GM13976 (cell line): ENCODE data around the gene MICAL2.

Experiments
- DNase-seq: peaks from one replicate; pipeline ENCODE4 v3.0.0; 2012; ENCODE audit warnings: low spot score
- CTCF ChIP-seq: IDR thresholded peaks from 2 replicates; pipeline ENCODE4 v1.5.1; 2012; ENCODE audit warnings: borderline replicate concordance, mild to moderate bottlenecking; ENCODE audit not compliant: insufficient read depth; ENCODE audit errors: extremely low read depth, missing control alignments, control extremely low read depth
- in situ Hi-C: fragments of 300-500 bp; cut with MboI; formaldehyde crosslinking; loops from one replicate; pipeline ENCODE4 v1.12.0; 2022; ENCODE audit warnings: low sequenced_read_pairs, mixed read lengths, inconsistent platforms; ENCODE audit not compliant: unreplicated experiment

Gene MICAL2

DNA sequence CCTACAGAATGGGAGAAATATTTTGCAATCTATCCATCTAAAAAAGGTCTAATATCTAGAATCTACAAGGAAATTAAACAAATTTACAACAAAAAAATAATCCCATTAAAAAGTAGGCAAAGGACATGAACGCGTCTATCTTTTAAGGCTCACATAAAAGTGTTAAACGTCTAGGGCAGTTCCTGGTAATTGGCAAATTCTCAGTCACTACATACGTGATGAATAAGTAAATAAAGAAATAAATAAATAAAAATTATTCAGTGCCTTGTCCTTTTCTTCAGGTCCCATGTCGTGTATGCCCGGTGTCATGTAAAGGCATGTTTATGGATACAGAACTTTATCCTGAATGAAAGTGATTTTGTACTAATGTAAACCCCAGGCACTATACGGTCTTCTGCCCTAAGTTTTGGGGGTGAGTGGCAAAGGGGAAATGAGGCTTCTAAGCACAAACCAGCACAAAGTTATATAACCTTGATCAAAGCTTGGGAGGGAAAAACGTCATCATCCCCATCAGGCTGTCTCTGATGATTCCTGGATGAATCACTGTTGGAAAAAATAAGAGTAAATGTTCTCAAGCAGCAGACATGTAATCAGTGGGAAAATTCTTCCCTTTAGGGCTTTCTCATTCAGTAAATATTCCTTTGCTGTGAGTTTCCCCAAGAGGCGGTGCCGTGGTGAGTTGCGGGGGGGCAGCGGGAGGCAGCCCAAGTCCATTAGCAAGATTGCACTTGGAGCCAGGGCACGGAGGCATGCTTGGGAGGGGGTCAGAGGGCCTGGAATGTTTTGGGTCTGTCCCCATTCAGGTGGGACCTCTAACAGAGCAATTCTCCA is 30.4 kb upstream of the MICAL2 start:
- in situ Hi-C loops, result no loop called here
- no peak for TF ChIP-seq CTCF
- no peak for DNase-seq

- in situ Hi-C loops, result no loop called here
- TF ChIP-seq CTCF, result no peak
- DNase-seq, result no peak
Observed at GRCh38 chr11:12083380-12083779, 27.0 kb upstream of the MICAL2 start.

DNA sequence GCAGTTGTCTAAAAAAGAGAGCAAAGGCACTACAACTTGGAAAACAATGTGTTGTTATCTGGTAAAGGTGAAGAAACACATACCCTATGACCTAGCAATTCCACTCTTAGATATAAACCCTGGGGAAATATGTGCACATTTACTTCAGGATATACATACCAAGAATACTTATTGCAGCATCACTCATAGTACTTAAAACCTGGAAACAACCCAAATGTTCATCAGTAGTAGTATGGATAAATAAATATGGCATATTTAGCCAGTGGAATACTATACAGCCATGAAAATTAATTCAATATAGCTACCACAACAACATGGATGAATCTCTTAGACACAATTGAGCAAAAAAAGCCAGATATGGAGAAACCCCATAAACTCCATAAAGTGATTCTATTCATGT is 26.1 kb upstream of the MICAL2 start:
- TF ChIP-seq CTCF, result no peak
- in situ Hi-C loops, result no loop called here
- DNase-seq, result no peak

DNA sequence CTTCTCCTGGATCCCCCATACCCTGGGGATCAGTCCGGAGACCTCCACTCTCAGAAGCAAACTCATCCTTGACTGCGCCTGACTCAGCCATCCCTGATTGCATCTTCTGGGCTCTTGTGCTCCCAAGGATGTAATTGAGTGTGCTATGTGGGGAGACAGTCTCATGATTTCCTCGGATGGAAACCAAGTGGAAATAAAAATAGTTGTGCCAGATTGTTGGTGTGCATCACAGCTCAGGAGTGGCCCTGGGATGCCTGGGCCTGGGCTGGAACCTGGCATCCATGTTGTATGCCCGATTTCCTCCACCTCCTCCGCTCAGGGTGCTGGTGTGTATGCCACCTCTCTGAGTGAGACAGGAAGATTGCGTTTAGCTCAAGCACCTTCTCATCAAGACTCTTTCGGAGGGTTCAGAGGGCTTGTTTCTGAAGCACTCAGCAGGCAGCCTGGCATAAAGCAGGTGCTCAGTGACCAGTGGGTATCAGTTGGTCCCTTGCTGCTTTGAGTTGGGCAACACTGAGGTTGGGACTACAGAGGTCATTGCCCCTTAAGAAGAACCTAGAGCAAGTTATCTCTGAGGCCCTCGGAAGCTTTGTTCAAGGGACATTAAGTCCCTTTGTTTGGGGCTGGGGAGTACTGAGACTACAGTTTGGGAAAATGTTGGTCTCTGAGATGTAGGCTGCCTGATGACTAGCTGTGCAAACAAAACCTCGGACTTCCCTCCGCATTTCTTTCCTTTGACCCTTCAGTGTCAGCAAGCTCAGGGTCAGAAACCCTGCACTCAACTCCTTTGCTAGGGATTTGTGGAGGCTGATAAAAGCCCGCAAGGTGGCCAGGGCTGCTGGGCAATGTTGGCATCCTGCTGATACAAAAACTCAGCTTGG is 24.8 kb upstream of the MICAL2 start:
- in situ Hi-C loops, result no loop called here
- DNase-seq, result no peak
- TF ChIP-seq CTCF, result no peak

DNA sequence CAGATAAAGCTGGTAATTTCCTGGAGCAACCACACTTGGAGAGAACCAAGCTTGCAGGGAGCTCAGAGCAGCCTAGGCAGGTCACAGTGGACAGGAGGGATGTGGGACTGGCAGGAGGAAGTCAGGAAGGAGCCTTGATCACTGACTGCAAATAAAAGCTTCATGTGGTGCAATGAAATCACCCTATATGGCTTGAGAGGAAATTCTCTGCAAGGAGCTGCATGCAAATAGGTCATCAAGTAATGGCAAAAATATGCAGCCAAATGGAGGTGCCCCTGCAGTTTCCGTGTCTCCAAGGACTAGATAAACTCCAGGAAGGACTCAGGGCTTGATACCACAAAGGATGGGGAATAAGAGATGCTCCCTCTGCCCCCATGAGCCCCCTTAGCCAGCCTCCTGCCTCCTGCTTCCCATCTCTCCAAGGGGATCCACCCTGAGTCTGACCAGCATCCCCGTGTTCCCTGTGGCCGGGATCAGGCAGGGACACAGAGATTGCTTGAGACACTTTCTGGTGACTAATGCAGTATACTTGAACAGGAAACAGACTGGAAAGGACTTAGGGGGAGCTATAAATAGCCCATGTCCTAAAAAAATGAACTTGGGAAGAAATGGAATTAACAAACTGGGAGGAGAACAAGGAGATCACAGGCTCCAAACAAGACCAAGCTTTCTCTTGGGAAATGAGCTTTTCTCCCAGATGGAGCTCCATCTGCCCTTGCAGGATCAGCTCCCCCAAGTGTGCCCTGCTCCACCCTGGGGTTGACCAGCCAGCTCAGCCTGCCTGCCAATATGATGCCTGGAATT is 23.9 kb upstream of the MICAL2 start:
- in situ Hi-C loops, result no loop called here

More for the DNA sequence above, 23.9 kb upstream of the MICAL2 start:
- DNase-seq, result no peak
- no peak for TF ChIP-seq CTCF
